PFSK-1 (cell line): Measurements from ENCODE around the gene YIPF1.

Experiments used
- SIN3A ChIP-seq: IDR thresholded peaks from 2 replicates; pipeline ENCODE4 v1.6.1; 2012; ENCODE audit warnings: mild to moderate bottlenecking, low read length, moderate library complexity, borderline replicate concordance; ENCODE audit not compliant: insufficient read depth
- TAF1 ChIP-seq: IDR thresholded peaks from 2 replicates; pipeline ENCODE4 v1.6.1; 2012; ENCODE audit warnings: low read length, control low read depth, borderline replicate concordance; ENCODE audit not compliant: insufficient read depth

DNA sequence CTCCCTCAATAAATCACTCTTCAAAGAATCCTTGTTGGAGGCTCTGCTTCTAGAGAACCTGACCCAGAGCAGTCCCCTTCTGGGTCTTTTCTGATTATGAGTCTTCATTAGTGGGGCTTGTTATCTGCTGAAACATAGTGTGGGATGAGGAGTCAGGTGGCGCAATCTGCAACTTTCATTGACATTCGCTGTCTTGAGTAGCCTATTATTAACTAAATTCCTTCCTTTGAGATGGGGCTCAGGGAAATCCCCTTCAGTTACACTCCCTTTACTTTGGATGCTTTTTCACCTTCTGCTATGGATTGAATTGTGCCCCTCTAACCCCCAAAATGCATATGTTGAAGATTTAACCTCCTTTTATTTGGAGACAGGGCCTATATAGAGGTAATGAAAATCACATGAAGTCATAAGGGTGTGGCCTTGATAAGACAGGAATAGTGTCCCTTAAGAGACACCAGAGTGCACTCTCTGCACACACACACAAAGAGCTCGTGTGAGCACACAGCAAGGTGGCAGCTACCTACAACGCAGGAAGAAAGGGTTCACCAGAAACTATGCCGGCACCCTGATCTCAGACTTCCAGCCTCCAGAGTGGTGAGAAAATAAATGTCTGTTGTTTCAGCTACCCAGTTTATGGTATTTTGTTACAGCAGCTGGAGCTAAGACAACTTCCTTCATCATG is 23.9 kb upstream of the YIPF1 start:
- TF ChIP-seq SIN3A: no peak
- no peak for TF ChIP-seq TAF1
